H7 (cell line): ENCODE data around the gene CHTF18. TPM values are rescaled to one million over a fixed set of nuclear protein-coding genes. Genes with fewer than 3 reads are reported as not detected.
"Not testable (repeated sequence)": the region's sequence is repeated elsewhere in the genome, so short reads cannot be mapped to it uniquely, and the experiment has no call there.

Experiments
- DNase-seq: peaks from one replicate; pipeline ENCODE4 v3.0.0; 2012
- H3K27me3 ChIP-seq: 2 replicates; pipeline ENCODE4 v1.6.0; 2011; ENCODE audit warnings: mild to moderate bottlenecking, low read length; ENCODE audit not compliant: control insufficient read depth, insufficient read depth
- H3K36me3 ChIP-seq: replicated peaks from 2 replicates; pipeline ENCODE4 v1.5.1; 2011; ENCODE audit warnings: low read length; ENCODE audit not compliant: control insufficient read depth, insufficient read depth
- H3K4me3 ChIP-seq: 2 replicates; pipeline ENCODE4 v1.5.1; 2011; ENCODE audit warnings: low read depth, mild to moderate bottlenecking, control low read depth, low read length, moderate library complexity; ENCODE audit not compliant: insufficient read depth
- total RNA-seq: library from RNA; depleted of rRNA; stranded (reverse); fragments of >200 nt; shearing (Covaris generic); gene quantifications from 2 replicates; pipeline ENCODE4 v1.2.3, GENCODE V29; 2014

The CHTF18 gene
- total RNA-seq, 1 experiment from 2014 or later, result 65.9 TPM

DNA sequence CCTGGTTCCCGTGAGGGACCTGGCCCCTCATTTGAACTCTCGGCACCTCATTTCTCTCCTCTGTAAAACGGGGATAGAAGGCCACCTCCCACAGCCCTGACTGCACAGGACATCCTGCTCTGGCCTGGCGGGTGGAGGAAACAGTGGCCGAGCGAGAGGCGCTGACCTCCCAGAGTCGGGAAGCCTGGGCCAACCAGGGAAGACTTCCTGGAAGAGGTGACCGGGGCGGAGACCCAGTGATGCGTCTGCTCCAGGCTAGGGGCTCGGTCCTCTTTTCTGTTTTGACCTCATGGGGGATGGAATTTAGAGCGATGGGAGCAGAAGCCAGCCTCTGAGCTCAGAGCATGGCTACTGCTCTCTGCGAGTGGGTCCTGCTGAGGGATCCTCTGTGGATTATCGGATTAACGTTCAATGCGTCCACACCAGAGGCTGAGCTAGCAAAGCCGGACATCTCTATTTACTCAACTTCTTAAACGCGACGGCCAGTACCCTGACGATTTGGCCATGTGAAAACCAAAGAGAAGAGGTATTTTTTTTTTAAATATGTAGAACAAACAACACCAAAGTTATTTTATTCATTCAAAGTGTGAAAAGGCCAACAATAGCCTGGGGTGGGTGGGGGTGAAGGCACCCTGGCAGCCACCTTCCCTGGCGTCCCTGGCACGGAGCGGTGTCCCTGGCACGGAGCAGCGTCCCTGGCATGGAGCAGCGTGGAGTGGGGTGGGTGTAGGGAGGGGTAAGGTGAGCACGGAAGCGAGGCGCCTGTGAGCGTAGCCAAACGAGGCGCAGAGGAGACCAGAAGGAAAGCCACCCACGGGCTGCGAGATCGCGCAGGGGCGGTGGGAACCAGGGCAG, 37.0 kb upstream of the CHTF18 start:
- no peaks in the 10 kb centered on the region for H3K27me3 ChIP-seq
- no peak for DNase-seq
- H3K36me3 ChIP-seq, result no peaks in the 10 kb centered on the region
- H3K4me3 ChIP-seq, result no peak overlapping the region

DNA sequence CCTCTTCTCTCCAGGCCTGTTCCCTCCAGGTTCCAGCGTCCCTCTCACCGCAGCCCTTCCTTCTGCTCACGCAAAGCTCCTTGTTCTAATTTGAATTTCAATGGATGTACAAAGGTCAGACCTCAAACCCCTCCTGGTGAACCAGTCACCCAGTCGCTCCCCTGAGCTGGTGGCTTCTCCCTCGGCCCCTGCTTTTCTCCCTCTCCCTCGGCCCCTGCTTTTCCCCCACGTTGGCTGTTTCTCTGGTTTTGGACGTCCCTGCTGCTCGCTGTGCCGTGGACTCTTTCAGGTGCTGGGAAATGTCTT, 36.5 kb upstream of the CHTF18 start:
- Histone ChIP-seq H3K27me3 (no peaks in the 10 kb centered on the region), H3K4me3 (no peak overlapping the region), H3K36me3 (no peaks in the 10 kb centered on the region)
- DNase-seq, result no peak

DNA sequence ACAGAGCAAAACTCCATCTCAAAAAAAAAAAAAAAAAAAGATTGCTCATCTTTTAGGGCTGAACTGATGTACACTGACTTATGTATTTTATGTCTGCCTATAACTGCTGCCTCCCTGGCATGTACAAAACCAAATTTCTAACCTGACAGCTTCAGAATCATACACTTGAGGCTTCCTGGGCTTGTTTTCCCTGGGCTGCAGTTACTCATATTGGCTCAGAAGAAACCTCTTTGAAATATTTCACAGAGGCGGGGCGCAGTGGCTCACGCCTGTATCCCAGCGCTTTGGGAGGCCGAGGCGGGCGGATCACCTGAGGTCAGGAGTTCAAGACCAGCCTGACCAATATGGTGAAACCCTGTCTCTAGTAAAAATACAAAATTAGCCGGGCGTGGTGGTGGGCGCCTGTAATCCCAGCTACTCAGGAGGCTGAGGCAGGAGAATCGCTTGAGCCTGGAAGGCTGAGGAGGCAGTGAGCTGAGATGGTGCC, 34.3 kb upstream of the CHTF18 start:
- H3K36me3 ChIP-seq, DNase-seq, H3K27me3 ChIP-seq, H3K4me3 ChIP-seq: not testable (repeated sequence)

DNA sequence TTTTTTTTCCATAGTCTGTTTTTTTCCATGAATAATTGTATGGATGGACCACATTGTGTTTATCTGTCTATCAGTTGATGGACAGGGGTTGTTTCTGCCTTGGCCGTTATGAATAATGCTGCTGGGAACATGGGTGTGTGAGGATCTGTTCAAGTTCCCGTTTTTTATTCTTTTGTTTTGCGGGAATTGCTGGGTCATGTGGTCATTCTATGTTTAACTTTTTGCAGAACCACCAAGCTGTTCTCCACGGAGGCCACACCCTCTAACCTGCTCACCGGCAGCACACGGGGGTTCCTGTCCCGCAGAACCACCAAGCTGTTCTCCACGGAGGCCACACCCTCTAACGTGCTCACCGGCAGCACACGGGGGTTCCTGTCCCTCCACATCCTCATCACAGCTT, 33.8 kb upstream of the CHTF18 start:
- H3K27me3 ChIP-seq, result no peaks in the 10 kb centered on the region
- no peak overlapping the region for H3K4me3 ChIP-seq
- DNase-seq, result no peak
- H3K36me3 ChIP-seq, result no peaks in the 10 kb centered on the region

DNA sequence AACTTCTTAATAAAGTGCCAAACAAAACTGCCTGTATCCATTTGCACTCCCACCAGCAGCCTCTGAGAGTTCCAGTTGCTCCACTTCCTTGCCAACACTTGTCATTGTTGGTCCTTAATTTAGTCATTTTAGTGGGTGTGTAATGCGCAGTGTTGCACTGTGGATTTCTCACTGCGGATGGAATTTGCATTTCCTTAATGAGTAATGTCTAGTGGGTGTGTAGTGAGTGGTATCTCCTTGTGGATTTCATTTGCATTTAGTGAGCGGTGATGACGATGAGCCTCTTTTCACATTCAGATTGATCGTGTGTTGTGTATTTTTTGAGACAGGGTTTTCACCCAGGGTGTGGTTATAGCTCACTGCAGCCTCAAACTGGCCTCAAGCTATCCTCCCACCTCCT, 32.0 kb upstream of the CHTF18 start:
- no peaks in the 10 kb centered on the region for H3K36me3 ChIP-seq
- H3K4me3 ChIP-seq, result no peak overlapping the region
- DNase-seq, result no peak
- no peaks in the 10 kb centered on the region for H3K27me3 ChIP-seq

DNA sequence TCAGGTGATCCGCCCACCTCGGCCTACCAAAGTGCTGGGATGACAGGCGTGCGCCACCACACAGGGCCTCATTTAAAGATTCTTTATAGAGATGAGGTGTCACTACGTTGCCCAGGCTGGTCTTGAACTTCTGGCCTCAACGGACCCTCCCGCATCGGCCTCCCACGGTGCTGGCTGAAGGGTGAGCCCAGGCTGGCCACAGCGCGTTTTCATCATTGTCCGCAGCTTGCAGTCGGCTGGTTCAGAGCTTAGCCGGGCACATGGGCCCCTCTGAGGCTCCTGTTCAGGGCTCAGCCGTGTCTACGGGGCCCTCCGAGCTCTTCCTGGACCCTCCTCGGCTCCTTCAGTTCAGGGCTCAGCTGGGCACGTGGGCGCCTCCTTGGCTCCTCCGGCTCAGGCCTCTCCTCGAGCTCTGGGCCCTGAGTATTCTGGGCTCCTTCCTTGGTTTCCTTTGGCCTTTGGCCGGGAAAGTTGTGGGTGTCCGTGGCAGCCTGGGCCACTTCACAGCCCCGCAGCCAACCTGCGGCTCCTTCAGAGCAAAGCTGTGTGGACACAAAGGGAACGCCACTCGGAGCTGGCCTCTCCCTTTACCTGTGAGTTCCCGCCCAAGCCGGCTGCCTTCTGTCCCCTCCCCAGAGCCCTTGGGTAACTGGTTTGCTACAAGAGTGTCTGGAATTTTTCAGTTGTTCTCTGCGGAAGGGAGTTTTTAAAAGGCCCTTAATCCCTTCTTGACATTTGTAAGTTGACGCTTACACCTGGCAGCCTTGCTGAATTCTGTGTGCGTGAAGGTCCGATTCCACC, 29.1 kb upstream of the CHTF18 start:
- no peak for DNase-seq
- no peak overlapping the region for H3K4me3 ChIP-seq
- H3K27me3 ChIP-seq, result no peaks in the 10 kb centered on the region
- H3K36me3 ChIP-seq, result no peaks in the 10 kb centered on the region

DNA sequence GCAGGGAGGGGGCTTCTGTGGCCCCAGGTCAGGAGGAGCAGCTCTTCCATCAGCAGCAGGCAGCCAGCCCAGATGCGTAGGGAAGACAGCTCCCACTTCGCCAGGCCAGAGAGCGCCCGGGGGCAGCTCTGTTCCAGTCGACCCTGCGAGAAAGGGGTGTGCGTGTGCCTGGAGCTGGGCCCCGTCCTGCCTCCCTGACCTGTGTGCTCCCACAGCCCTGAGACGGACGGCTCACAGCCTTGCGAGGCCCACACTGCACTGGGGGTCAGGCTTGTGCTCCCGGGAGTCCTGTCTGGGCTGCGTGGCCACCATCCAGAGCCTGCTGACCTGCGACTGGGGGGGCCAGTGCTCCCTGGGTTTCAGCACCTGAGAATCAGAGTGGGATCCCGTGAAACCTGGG, 28.4 kb upstream of the CHTF18 start:
- H3K36me3 ChIP-seq, result no peaks in the 10 kb centered on the region
- DNase-seq, result no peak
- H3K27me3 ChIP-seq, result no peaks in the 10 kb centered on the region
- H3K4me3 ChIP-seq, result no peak overlapping the region

DNA sequence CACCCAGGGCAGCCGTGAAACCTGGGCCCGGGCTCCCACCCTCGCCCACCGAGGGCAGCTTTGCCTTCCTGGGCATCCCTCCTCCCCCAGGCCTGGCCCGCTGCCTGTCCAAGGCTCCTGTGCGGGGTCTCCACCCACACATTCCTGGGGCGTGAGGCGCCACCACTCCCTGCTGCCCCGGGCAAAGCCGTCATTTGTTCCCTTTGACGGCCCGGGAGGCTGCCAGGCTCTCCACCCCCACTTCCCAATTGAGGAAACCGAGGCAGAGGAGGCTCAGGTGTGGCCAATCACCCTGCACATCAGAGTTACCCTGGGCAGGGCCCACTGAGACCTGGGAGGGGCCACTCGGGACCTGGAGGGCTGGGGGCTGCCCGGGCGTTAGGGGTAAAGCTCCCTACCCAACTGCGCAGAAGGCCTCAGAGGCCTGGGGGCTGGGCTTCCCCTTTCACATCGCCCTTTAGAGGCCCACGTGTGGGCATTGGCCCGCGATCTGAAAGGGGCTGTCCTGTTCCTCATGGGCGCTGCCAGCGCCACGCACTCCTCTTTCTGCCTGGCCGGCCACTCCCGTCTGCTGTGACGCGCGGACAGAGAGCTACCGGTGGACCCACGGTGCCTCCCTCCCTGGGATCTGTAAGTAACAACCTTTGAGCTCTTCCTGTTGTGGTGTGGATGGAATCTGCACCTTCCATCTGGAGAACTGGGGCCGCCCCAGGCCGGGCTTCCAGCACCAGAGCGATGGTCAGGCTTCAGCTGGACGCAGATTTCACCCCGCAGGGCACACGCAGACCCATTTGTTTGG, 27.7 kb upstream of the CHTF18 start, which contains the start of gene MSLN:
MSLN (plus strand) TSS at position 190 of the 799 bp plus-strand sequence. CDS start 1,947 bp downstream, outside the sequence.
- H3K36me3 ChIP-seq, result no peaks in the 10 kb centered on the region
- DNase-seq, result no peak
- no peak within 1 kb of the TSS for H3K4me3 ChIP-seq
- H3K27me3 ChIP-seq, result no peaks in the 10 kb centered on the region

DNA sequence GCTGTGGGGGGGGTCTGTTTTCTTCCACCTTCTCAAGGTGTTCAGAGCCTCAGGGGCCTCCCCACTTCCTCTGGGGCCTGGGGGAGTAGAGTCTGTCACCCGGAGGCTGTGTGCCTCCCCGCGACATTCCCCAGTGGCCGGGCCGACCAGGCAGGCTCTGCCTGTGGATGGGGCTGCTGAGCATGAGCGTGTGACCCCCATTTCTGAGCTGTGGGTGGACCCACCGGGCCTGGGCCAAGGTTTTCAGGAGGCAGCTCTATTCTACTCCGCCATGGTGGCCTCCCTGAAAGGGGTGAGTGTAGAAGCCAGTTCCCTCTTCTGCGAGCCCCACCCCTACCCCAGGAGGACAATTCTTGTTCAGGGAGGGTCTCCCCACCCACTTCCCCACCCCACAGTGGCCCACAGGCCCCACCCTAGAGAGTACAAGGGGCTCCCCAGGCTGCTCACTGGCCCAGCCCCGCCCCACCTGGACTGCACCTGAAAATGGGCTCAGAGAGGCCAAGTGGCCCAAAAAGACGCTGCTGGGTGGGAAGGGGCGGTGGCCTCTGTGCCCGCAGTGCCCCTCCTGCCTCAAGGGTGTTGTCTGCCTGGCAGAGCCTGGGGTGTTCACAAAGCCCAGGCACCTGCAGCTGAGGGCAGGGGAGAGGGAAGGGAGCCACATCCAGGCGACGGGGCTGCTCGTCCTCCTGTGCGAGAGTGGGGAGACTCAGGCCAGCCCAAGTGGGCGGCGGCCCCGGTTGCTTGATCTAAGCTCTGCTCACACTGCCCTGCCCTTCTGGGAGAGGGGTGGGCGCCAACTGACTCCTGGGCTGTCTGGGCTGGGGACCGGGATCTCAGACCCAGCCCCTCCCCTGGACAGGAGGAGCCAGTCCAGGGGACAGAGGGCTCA, 26.6 kb upstream of the CHTF18 start:
- H3K27me3 ChIP-seq, result no peaks in the 10 kb centered on the region
- no peak overlapping the region for H3K4me3 ChIP-seq
- no peaks in the 10 kb centered on the region for H3K36me3 ChIP-seq
- DNase-seq, result no peak

DNA sequence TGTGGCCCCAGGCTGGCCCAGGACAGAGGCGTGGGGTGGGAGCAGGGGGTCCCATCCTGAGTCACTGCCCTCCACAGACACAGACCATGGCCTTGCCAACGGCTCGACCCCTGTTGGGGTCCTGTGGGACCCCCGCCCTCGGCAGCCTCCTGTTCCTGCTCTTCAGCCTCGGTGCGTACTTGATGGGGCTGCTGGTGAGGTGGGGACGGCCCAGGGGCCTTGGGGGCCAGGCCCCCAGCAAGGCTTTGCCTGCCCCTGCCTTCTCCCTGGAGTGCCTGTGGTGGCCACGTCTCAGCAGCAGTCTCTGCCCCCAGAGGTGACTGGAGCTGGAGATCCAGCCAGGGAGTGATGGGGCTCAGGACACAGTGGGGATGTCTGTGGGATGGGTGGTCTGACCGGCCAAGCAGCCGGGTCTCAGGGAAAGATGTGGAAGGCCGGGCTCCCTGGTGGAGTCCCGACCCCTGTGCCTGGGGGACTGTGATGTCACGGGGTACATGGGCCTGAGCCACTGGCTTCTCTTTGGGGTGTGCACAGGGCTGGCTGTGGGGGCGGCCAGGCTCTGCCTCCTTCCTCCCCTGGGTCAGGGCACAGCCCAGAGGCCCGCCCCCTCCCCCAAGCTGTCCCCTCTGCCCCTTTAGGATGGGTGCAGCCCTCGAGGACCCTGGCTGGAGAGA, 25.7 kb upstream of the CHTF18 start:
- DNase-seq, result no peak
- H3K4me3 ChIP-seq, result no peak overlapping the region
- no peaks in the 10 kb centered on the region for H3K36me3 ChIP-seq
- H3K27me3 ChIP-seq, result no peaks in the 10 kb centered on the region

DNA sequence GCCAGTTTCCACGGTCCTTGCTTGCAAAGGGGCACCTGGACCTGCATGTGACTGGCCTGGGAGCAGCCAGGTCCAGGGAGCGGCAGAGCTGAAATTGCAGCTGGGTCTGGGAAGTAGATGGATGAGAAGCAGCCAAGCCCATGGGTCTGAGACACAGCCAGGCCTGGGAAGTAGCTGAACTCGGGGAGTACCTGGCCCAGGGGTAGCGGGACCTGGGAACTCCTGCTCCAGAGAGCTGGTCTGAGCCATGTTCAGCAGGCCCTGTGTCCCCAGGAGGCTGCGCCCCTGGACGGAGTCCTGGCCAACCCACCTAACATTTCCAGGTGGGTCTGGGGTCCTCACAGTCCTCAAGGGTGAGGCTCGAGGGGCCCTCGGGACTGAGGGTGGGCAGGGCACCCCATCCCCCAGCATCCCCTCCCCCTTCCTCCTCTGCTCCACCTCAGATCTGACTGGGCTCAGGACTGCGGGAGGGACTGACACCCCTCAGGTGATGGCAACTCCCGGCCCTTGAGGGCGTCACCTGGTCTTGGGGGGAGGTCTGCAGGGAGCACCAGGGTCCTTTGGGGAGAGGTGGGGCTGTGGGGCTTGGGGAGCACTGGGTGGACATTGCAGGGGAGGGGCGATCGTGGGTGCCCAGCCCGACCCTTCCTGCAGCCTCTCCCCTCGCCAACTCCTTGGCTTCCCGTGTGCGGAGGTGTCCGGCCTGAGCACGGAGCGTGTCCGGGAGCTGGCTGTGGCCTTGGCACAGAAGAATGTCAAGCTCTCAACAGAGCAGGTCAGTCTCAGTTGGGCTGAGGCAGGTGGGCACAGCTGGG, 24.8 kb upstream of the CHTF18 start:
- H3K36me3 ChIP-seq, result no peaks in the 10 kb centered on the region
- no peak overlapping the region for H3K4me3 ChIP-seq
- DNase-seq, result no peak
- no peaks in the 10 kb centered on the region for H3K27me3 ChIP-seq

DNA sequence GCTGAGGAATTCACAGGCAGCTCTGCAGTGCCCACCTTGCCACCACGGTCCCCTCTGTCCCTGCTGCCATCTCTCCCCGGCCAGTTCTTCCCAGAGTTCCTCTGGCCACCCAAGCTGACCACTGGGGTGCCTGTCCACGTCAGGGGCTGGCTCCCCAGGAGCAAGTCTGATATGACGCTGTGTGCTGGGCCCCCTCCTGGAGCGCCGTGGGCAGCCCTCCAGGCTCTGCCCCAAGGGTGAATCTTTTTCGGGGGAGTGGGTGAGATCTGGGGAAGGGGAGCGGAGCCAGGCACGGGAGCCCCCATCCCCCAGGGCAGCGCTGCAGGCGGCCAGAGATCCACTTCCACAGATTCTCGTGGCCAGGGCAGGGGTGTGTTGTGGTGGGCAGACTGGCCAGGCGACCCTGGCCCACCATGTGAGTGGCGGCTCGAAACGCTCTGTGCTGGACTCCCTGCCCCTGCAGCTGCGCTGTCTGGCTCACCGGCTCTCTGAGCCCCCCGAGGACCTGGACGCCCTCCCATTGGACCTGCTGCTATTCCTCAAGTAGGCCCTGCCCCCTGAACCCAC, 24.2 kb upstream of the CHTF18 start:
- no peak for DNase-seq
- Histone ChIP-seq H3K27me3 (no peaks in the 10 kb centered on the region), H3K36me3 (no peaks in the 10 kb centered on the region), H3K4me3 (no peak overlapping the region)
